Suppressor macrophage treated with lipopolysaccharide for 1 hour (primary cell): ENCODE results near the gene CDC42SE2.
"Not testable (repeated sequence)": the region's sequence is repeated elsewhere in the genome, so short reads cannot be mapped to it uniquely, and the experiment has no call there.

ENCODE experiments used
- DNase-seq, 3 donors: peaks; one replicate each; pipeline ENCODE4 v3.0.0-alpha.2; 2020 to 2022

Gene CDC42SE2

DNA sequence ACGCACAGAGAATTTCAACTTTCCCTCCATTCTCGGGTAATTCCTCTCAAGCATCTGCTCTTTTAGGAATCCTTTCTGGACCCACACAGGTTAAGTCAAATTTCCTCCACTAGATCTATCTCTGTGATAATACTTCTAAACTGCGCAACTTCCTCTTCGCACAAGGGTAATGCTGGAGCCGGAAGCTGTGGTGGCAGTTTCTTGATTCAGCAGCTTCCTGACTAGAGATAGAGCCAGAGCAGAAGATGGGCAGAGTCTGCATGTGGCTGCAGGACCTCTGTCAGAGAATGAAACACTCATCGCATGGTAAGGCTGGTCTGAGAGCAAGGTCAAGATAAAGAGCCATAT, 11.1 kb upstream of the CDC42SE2 start:
- DNase-seq, result peak; percentile 84 to 91 (median 90)

GRCh38 chr5:131254025-131254424, 9.8 kb upstream of the CDC42SE2 start:
- DNase-seq, result not testable (repeated sequence)

DNA sequence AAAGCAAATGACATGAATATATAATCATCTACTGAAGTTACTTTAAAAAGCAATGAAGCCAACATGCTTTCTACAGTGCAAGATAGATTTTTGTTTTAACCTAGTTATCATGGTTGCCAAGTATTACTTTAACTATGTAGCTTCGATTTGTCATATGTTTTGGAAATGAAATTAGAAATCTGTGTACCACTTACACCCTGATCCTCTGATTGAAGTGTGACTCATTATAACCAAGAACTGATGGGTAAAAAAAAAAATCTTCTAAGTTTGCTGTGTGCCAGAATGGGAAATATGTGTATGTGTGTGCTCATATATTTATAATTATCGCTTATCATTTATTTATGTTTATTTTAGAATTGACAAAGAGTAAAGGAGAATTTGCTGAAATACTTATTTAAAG, 9.1 kb upstream of the CDC42SE2 start:
- DNase-seq, result no peak

DNA sequence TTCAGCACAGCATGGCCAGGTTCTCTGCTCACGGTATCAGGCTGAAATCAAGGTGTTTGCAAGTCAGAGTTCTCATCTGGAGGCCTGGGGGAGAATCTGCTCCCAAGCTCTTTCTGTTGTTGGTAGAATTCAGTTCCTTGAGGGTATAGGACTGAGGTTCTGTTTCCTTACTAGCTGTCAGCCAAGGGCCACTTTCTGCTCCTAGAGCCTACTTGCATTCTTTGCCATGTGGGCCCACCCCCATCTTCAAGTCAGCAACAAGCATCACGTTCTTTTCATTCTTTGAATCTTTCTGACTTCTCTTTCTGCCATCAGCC, 7.4 kb upstream of the CDC42SE2 start:
- no peak for DNase-seq

GRCh38 chr5:131258733-131259132, 5.1 kb upstream of the CDC42SE2 start:
- no peak for DNase-seq

- DNase-seq, result no peak
These were observed 4.5 kb upstream of the CDC42SE2 start for GRCh38 chr5:131259326-131259725.

DNA sequence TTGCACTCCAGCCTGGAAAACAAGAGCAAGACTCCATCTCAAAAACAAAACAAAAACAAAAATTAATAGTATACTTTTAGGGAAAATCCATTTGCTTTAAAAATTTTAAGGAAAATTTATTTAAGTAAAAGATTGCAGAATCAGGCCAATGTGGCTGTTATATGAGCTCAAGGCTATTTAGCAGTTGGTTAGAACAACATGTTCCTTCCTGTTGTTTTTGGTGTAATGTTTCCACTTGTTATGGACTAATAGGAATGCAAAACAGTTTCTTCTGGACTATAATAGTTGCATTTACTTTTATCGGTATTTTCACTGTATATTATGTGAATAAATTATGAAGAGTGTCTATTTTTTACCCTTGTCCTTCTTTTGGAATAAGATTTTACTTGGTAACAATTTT, 3.0 kb upstream of the CDC42SE2 start:
- DNase-seq, result no peak

GRCh38 chr5:131261483-131261882, 2.4 kb upstream of the CDC42SE2 start:
- no peak for DNase-seq

DNA sequence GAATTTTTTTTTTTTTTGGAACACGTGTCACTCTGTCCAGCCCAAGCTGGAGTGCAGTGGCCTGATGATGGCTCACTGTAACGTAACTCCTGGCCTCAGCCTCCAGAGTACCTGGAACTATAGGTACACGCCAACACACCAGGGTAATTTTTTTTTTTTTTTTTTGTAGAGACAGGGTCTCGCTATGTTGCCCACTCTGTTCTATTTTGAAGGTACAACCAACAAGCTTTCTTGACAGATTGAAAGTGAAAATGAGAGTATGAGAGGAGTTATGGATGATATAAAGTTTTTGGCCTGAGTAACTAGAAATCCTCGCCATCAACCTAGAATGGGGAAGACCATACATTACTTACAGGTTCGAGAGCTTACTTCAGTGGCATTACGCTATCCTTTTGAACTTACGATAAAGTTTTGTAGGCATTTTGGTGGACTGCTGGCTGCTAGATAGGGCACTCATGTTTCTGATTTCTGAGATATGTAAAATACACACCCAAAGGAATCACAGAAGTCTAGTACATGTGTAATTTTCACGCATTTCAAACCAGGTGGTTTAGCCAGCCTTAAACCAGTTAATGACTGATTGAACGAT, 806 bp upstream of the CDC42SE2 start:
- peak in 1 of 3 donors; percentile 59 for DNase-seq

DNA sequence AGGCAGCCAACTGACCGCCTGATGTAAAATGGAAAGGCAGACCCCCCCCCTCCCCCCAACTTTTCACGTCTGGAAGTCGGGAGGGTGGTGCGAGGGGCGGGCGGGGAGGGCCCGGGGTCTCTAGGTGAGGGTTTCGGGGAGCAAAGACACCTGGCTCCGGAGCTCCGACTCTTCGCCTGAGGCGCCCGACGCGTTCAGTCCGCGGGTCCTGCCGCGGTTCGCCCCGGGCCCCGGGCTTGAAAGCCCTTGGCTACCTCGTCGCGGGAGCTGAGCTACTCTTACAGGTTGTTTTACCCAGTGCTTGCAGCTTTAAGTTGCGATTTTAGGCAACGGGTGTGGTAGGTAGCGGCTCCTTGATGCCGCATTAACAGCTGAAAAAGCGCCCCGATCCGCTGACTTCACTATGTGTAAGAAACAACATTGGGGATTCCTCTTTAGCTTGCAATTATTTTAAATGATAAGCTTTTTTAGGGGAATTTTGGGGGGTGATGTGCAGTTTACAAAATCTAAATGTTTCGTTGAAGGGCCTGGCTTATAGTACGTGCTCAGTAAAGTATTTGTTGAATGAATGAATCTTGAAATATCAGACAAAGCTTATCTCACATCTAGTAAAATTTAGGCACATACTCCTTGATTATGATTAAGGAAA, 722 bp downstream of the CDC42SE2 start:
- peak; percentile 65 to 73 (median 67) for DNase-seq

DNA sequence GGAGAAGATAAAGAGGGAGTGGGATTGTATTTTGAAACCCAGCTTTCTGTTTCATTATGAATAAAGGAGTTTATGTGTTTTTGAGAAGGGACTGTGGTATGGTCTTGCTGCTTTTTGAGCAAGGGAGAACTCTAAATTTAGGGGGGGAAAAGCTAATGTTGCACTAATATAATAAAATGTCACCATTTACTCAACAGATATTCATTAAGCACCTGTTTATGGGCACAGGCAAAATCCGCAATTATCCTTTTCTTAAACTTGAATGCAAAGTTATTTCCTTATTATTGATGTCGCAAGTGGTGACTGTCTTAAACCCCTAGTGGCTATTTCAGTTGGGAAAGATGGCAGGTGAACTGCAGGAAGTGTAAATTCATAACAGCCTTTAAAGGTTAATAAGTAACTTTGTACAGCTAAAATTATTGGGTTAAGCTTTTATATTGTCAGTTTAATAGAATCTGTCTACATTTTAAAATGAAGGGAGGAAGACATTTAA, 1.5 kb downstream of the CDC42SE2 start:
- peak; percentile 51 to 72 (median 70) for DNase-seq

- no peak for DNase-seq
These were observed 2.7 kb downstream of the CDC42SE2 start for GRCh38 chr5:131266370-131267060.

- DNase-seq, result no peak
These were observed 5.0 kb downstream of the CDC42SE2 start for GRCh38 chr5:131268758-131269370.

DNA sequence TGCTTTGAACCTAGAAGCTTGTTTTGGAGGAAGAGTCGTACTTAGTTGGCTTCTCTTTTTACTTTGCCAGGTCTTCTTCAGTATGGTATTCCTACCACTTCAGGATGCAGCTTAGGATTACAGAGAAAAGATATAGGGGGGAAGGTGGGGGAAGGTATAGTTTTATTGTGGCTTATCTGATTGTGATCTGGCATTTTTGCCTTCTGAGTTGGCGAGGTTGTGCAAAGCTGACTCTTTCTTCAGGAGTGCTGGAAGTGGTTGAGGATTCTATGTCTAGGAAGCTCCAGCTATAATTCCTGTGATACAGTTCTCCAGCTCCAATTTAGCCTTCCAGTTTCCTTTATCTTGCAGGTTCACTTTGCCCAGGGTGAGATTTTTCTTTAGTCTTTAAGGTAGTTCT, 7.0 kb downstream of the CDC42SE2 start:
- peak in 1 of 3 donors; percentile 6 for DNase-seq

GRCh38 chr5:131271888-131272287, 8.0 kb downstream of the CDC42SE2 start:
- DNase-seq, result not testable (repeated sequence)

GRCh38 chr5:131272307-131272706, 8.5 kb downstream of the CDC42SE2 start:
- peak; percentile 44 to 55 (median 53) for DNase-seq

DNA sequence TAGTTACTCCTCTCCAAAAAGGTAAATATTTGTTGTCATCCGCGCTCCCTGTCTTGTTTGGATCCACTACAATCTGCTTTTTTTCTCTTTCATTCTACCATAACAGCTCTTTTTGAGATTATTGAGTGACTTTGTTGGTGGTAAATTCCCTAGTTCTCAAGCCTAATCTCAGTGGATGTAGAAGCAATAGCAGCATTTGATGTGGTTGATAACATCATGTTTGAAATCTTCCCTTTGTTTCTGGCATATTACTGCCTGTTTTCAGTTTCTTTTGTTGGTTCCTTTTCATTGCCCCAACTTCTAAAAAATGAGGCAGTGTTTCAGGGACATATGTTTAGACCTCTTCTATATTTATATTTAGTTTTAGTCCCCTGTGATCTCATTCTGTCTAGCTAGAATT, 8.9 kb downstream of the CDC42SE2 start:
- peak in 1 of 3 donors; percentile 42 for DNase-seq

DNA sequence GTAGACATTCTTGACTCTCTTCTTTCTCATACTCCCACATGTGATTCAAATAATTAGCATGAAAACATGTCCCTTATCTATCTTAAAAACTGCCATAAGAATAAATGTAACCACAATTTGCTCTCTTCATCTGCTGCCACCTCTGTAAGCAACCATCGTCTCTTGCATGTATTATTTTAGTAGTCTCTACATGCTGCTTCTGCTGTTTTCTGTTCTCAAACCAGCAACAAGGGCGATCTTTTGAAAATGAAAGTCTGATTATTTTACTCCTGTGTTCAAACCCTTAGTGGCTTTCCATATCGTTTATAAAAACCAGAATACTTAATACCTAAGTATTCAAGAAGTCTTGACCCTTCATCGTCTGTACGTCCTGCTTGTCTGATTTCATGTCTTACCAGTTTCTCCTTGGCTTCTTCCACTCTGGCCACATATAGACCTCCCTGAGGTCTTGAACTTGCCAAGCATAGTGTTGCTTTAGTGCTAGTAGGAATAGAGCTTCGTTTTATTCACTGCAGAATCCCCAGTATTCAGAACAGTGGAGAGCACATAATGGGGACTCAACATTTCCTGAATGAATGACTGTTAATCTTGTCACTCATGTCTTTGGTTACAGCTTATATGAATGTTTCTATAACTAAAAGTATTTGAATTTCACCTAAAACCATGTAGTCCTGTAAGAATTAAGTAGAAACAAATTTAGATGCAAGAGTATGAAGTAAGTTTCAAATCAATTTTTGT, 10.6 kb downstream of the CDC42SE2 start:
- DNase-seq, result no peak

DNA sequence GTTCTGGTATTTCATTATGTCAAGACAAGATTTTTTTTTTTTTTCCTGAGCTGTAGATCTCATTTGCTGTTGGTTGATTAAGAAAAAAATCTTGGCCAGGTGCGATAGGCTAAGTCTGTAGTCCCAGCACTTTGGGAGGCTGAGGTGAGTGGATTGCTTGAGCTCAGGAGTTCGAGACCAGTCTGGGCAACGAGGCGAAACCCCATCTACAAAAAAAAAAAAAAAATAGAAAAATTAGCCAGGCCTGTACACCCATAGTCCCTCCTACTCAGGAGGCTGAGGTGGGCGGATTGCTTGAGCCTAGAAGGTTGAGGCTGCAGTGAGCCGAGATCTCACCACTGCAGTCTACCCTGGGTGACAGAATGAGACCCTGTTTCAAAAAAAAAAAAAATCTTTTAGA, 12.2 kb downstream of the CDC42SE2 start:
- DNase-seq, result peak in 1 of 3 donors; percentile 18

DNA sequence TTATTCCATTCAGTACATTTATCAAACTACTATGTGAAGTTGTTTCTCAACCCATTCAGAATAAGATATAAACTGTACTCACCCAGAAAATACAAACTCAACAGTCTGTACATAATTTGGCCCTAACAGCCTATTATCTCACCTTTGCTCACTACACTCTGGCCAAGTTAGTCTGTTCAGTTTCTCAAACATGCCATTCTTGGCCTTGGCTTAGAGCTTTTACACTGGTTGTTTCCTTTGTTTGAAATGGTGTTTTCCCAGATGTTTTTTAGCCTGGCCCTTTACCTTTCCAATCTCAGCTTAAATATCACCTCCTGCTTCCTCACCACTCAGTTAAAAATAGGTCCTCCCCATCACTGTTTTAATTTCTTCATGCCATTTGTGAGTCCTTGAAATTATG, 13.6 kb downstream of the CDC42SE2 start:
- DNase-seq, result no peak

DNA sequence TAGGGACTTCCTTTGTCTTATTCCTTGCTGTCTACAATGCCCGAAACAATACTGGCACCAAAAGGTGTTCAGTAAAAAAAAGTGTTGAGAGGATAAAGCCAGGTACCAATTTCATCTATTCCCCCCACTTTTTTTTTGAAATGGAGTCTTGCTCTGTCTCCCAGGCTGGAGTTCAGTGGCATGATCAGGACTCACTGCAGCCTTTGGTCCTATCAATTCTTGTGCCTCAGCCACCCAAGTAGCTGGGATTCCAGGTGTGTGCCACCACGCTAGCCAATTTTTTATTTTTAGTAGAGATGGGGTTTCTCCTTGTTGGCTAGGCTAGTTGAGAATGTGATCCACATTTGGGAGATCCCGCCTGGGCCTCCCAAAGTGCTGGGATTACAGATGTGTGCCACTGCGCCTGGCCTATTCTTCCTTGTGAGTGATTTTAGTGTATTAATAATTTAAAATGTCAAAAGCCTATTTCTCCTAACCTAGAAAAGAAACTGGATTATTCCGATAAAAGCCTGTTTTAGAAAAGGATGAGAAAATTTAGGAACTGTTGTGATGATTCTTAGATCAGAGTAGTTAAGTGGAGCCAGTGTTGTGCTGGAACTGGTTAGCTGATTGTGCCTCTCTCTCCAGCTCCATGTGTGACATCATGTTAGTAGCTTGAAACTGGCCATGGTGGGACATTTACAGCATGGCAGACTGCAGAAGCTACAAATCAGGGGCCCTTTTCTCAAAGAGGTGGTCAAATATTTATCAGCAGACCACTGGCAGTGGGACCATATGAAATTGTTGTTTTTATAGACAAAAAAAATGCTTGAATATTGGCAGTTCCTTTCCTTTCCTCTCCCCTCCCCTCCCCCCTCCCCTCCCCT, 14.3 kb downstream of the CDC42SE2 start:
- DNase-seq, result no peak

GRCh38 chr5:131278741-131279124, 14.9 kb downstream of the CDC42SE2 start:
- not testable (repeated sequence) for DNase-seq
